H1 (cell line): Measurements from ENCODE around the gene ZNF155. TPM values are rescaled to one million over a fixed set of nuclear protein-coding genes. Genes with fewer than 3 reads are reported as not detected.

Experiments used
- CTCF ChIA-PET: fragments of 300-600 bp; sonication (Branson Sonifier 250); formaldehyde crosslinking; loops from one replicate; lab custom pipeline; 2021; ENCODE audit not compliant: partially characterized antibody; lab: Charles Lee
- POLR2A ChIA-PET: fragments of 300-600 bp; sonication (Branson Sonifier 250); formaldehyde crosslinking; loops from one replicate; lab custom pipeline; 2021; ENCODE audit warnings: inconsistent platforms; ENCODE audit not compliant: partially characterized antibody; lab: Charles Lee
- DNase-seq, 2 experiments: peaks; one replicate each; pipeline versions ENCODE4 v3.0.0 to v3.0.0-alpha.2; 2010 to 2022; ENCODE audit warnings: low spot score in 2 of 2, low read depth in 1 of 2, mixed read lengths in 1 of 2
- FAIRE-seq: peaks from 2 replicates; lab custom pipeline; 2011; peaks lifted over from hg19 to GRCh38; lab: Jason Lieb, UNC
- H2AFZ ChIP-seq: 2 replicates; pipeline ENCODE4 v1.8.1; 2012; ENCODE audit warnings: low read length, inconsistent platforms
- H2AK5ac ChIP-seq: 2 replicates; pipeline ENCODE4 v1.6.1; 2013; ENCODE audit warnings: low read depth, low read length
- H2BK120ac ChIP-seq: replicated peaks from 2 replicates; pipeline ENCODE3; 2013; ENCODE audit warnings: low read depth, low read length, inconsistent platforms
- H2BK12ac ChIP-seq: 2 replicates; pipeline ENCODE4 v1.6.1; 2013; ENCODE audit warnings: low read depth, low read length
- H2BK15ac ChIP-seq: 2 replicates; pipeline ENCODE4 v1.6.1; 2013; ENCODE audit warnings: low read length
- H2BK20ac ChIP-seq: 2 replicates; pipeline ENCODE4 v1.6.1; 2013; ENCODE audit warnings: low read length
- H2BK5ac ChIP-seq: 2 replicates; pipeline ENCODE4 v1.6.1; 2013; ENCODE audit warnings: low read depth, low read length
- H3K14ac ChIP-seq: 2 replicates; pipeline ENCODE4 v1.6.1; 2013; ENCODE audit warnings: inconsistent platforms; ENCODE audit not compliant: insufficient read length
- H3K18ac ChIP-seq: 2 replicates; pipeline ENCODE4 v1.6.1; 2013; ENCODE audit warnings: low read length; ENCODE audit errors: extremely low read depth
- H3K23ac ChIP-seq: 2 replicates; pipeline ENCODE4 v1.6.1; 2013; ENCODE audit warnings: inconsistent platforms; ENCODE audit not compliant: insufficient read length
- H3K23me2 ChIP-seq: 2 replicates; pipeline ENCODE4 v1.6.1; 2013; ENCODE audit warnings: low read depth, low read length
- H3K27ac ChIP-seq: 2 replicates; pipeline ENCODE4 v1.6.1; 2011; ENCODE audit warnings: low read depth, low read length, inconsistent platforms
- H3K27me3 ChIP-seq, 4 experiments: replicated peaks in 1 of 4; 1 replicate in 1 of 4; 2 replicates in 3 of 4; pipeline versions ENCODE4 v1.6.1 to v1.8.1; 2011 to 2013; ENCODE audit warnings: low read length in 3 of 4, mild to moderate bottlenecking in 3 of 4, inconsistent platforms in 2 of 4, mixed read lengths in 2 of 4, moderate library complexity in 1 of 4; ENCODE audit not compliant: control insufficient read depth in 3 of 4, insufficient read depth in 3 of 4; ENCODE audit errors: extremely low read depth in 1 of 4
- H3K36me3 ChIP-seq, 4 experiments: 2 replicates each; pipeline versions ENCODE4 v1.6.1 to v1.8.1; 2011 to 2013; ENCODE audit warnings: mild to moderate bottlenecking in 4 of 4, low read length in 3 of 4, moderate library complexity in 2 of 4, control low read depth in 1 of 4, inconsistent platforms in 1 of 4; ENCODE audit not compliant: insufficient read depth in 4 of 4, control insufficient read depth in 2 of 4
- H3K4ac ChIP-seq: replicated peaks from 2 replicates; pipeline ENCODE3; 2013; ENCODE audit warnings: low read length, low read depth, mixed read lengths, inconsistent platforms; ENCODE audit not compliant: insufficient read length
- H3K4me1 ChIP-seq, 4 experiments: replicated peaks in 1 of 4; 1 replicate in 1 of 4; 2 replicates in 3 of 4; pipeline versions ENCODE4 v1.6.1 to v1.8.1; 2011 to 2013; ENCODE audit warnings: low read length in 3 of 4, inconsistent platforms in 2 of 4, mixed read lengths in 1 of 4; ENCODE audit not compliant: insufficient read depth in 4 of 4, control insufficient read depth in 3 of 4
- H3K4me2 ChIP-seq, 2 experiments: 2 replicates each; pipeline versions ENCODE4 v1.6.1 to v1.8.1; 2011 to 2013; ENCODE audit warnings: low read depth in 2 of 2, low read length in 2 of 2, control low read depth in 1 of 2, inconsistent platforms in 1 of 2, mild to moderate bottlenecking in 1 of 2; ENCODE audit not compliant: insufficient read depth in 1 of 2
- H3K4me3 ChIP-seq, 4 experiments: fragments of 200-600, 300-600 bp in 1 of 4; sonication (generic), shearing (Covaris generic), sonication (Bioruptor Twin) in 1 of 4; 2 replicates each; pipeline versions ENCODE4 v1.5.1 to v1.8.1; 2011 to 2016; ENCODE audit warnings: low read length in 4 of 4, low read depth in 3 of 4, control low read depth in 2 of 4, inconsistent platforms in 2 of 4, mild to moderate bottlenecking in 2 of 4, mixed read lengths in 1 of 4, moderate library complexity in 1 of 4; ENCODE audit not compliant: insufficient read depth in 2 of 4; ENCODE audit errors: extremely low read depth in 1 of 4
- H3K56ac ChIP-seq: replicated peaks from 2 replicates; pipeline ENCODE3; 2013; ENCODE audit warnings: low read depth, mild to moderate bottlenecking, mixed read lengths, low read length, inconsistent platforms; ENCODE audit not compliant: insufficient read length
- H3K79me1 ChIP-seq: 2 replicates; pipeline ENCODE4 v1.6.1; 2013; ENCODE audit warnings: low read depth, low read length, control low read depth
- H3K79me2 ChIP-seq, 2 experiments: 2 replicates each; pipeline versions ENCODE4 v1.6.1 to v1.8.1; 2012 to 2013; ENCODE audit warnings: low read length in 2 of 2, mild to moderate bottlenecking in 2 of 2, inconsistent platforms in 1 of 2; ENCODE audit not compliant: insufficient read depth in 2 of 2, control insufficient read depth in 1 of 2
- H3K9ac ChIP-seq, 4 experiments: replicated peaks in 1 of 4; 1 replicate in 1 of 4; 2 replicates in 3 of 4; pipeline versions ENCODE4 v1.6.1 to v1.8.1; 2011 to 2013; ENCODE audit warnings: low read depth in 3 of 4, low read length in 3 of 4, control low read depth in 2 of 4, mild to moderate bottlenecking in 2 of 4, moderate library complexity in 2 of 4, inconsistent platforms in 1 of 4; ENCODE audit errors: extremely low read depth in 1 of 4
- H3K9me3 ChIP-seq, 2 experiments: 2 replicates each; pipeline versions ENCODE4 v1.6.1 to v1.8.1; 2012 to 2013; ENCODE audit warnings: mild to moderate bottlenecking in 2 of 2, moderate library complexity in 2 of 2, control low read depth in 1 of 2, inconsistent platforms in 1 of 2, low read depth in 1 of 2, low read length in 1 of 2, mixed read lengths in 1 of 2; ENCODE audit not compliant: insufficient read depth in 2 of 2
- H4K20me1 ChIP-seq, 2 experiments: replicated peaks in 1 of 2; 2 replicates each; pipeline versions ENCODE3 to v1.8.1; 2011 to 2013; ENCODE audit warnings: inconsistent platforms in 2 of 2, low read length in 2 of 2, mild to moderate bottlenecking in 1 of 2; ENCODE audit not compliant: insufficient read depth in 2 of 2, control insufficient read depth in 1 of 2
- H4K5ac ChIP-seq: 2 replicates; pipeline ENCODE4 v1.6.1; 2013; ENCODE audit warnings: low read length, low read depth, mixed read lengths, inconsistent platforms; ENCODE audit not compliant: insufficient read length
- H4K8ac ChIP-seq: 2 replicates; pipeline ENCODE4 v1.8.0; 2013; ENCODE audit warnings: mild to moderate bottlenecking, moderate library complexity, low read length, inconsistent platforms; ENCODE audit not compliant: insufficient read depth; ENCODE audit errors: extremely low read depth
- H4K91ac ChIP-seq: replicated peaks from 2 replicates; pipeline ENCODE3; 2013; ENCODE audit warnings: low read length, mixed read lengths, inconsistent platforms; ENCODE audit not compliant: insufficient read length
- ASH2L ChIP-seq: fragments of 200-600, 300-600 bp; sonication (generic); IDR thresholded peaks from one replicate; pipeline ENCODE4 v1.7.1; 2017; ENCODE audit warnings: low read length
- BCL11A ChIP-seq, 2 experiments: IDR thresholded peaks; one replicate each; pipeline ENCODE4 v1.6.1; 2011; ENCODE audit warnings: low read depth in 2 of 2, low read length in 2 of 2, mild to moderate bottlenecking in 2 of 2
- CBX8 ChIP-seq: fragments of 300-800, 300-1000 bp; sonication (generic); IDR thresholded peaks from 2 replicates; pipeline ENCODE4 v1.7.1; 2016; ENCODE audit warnings: low read depth, low read length, borderline replicate concordance
- CHD1 ChIP-seq: IDR thresholded peaks from 2 replicates; pipeline ENCODE4 v1.6.1; 2012; ENCODE audit warnings: low read depth, low read length, improper control_type of control experiment
- CHD2 ChIP-seq: IDR thresholded peaks from 2 replicates; pipeline ENCODE4 v1.6.1; 2012; ENCODE audit warnings: low read length, improper control_type of control experiment
- FOSL1 ChIP-seq: IDR thresholded peaks from 2 replicates; pipeline ENCODE4 v1.6.1; 2011; ENCODE audit warnings: mild to moderate bottlenecking, low read depth, low read length, moderate library complexity; ENCODE audit not compliant: insufficient read depth
- JUN ChIP-seq: IDR thresholded peaks from 2 replicates; pipeline ENCODE4 v1.6.1; 2011; ENCODE audit warnings: low read depth, mild to moderate bottlenecking, improper control_type of control experiment, low read length
- JUND ChIP-seq: IDR thresholded peaks from 2 replicates; pipeline ENCODE4 v1.6.1; 2011; ENCODE audit warnings: mild to moderate bottlenecking, improper control_type of control experiment, low read length
- KDM4A ChIP-seq: IDR thresholded peaks from one replicate; pipeline ENCODE4 v1.7.1; 2012; ENCODE audit warnings: low read depth, mild to moderate bottlenecking, moderate library complexity, low read length, inconsistent platforms; ENCODE audit not compliant: severe bottlenecking
- RFX5 ChIP-seq: IDR thresholded peaks from 2 replicates; pipeline ENCODE4 v1.6.1; 2011; ENCODE audit warnings: low read depth, low read length, improper control_type of control experiment, borderline replicate concordance
- SIN3A ChIP-seq, 2 experiments: IDR thresholded peaks in 1 of 2; conservative IDR thresholded peaks in 1 of 2; 2 replicates each; pipeline ENCODE4 v1.6.1; 2011 to 2012; ENCODE audit warnings: low read length in 2 of 2, improper control_type of control experiment in 1 of 2, low read depth in 1 of 2, mild to moderate bottlenecking in 1 of 2
- SIX5 ChIP-seq: IDR thresholded peaks from 2 replicates; pipeline ENCODE4 v1.6.1; 2011; ENCODE audit warnings: mild to moderate bottlenecking, low read depth, low read length
- SP4 ChIP-seq: IDR thresholded peaks from 2 replicates; pipeline ENCODE4 v1.6.1; 2012; ENCODE audit warnings: low read length, inconsistent platforms
- TAF7 ChIP-seq: optimal IDR thresholded peaks from 2 replicates; pipeline ENCODE3; 2011; ENCODE audit warnings: low read depth, mild to moderate bottlenecking, inconsistent platforms, low read length, moderate library complexity, borderline replicate concordance
- TBP ChIP-seq: IDR thresholded peaks from 2 replicates; pipeline ENCODE4 v1.6.1; 2011; ENCODE audit warnings: low read depth, low read length, improper control_type of control experiment
- TEAD4 ChIP-seq: IDR thresholded peaks from 2 replicates; pipeline ENCODE4 v1.6.1; 2012; ENCODE audit warnings: low read depth, low read length, inconsistent platforms, mixed read lengths
- ZNF274 ChIP-seq: IDR thresholded peaks from 2 replicates; pipeline ENCODE4 v1.7.0; 2012; ENCODE audit warnings: low read length, borderline replicate concordance; ENCODE audit errors: extremely low read depth
- polyA plus RNA-seq, 7 experiments: library from polyadenylated mRNA; depleted of rRNA in 3 of 7; stranded (reverse) in 5 of 7; unstranded in 2 of 7; fragments of >200 nt in 5 of 7; fragments of 200-250 nt in 2 of 7; gene quantifications; 1 replicate in 5 of 7; 2 replicates in 1 of 7; 4 replicates in 1 of 7; pipeline versions ENCODE4 v1.2.1 to v1.2.3, GENCODE V29; 2011 to 2013; ENCODE audit warnings: missing spikeins in 2 of 7, mixed read lengths in 2 of 7
- total RNA-seq: library from RNA; stranded (reverse); fragmentation: NEBNext Ultra II Directional; extraction: Animal tissue kit (Norgen Biotek cat#: 25700); gene quantifications from 2 replicates; pipeline ENCODE4 v1.2.1, GENCODE V29; 2021

Gene ZNF155
- total and polyA plus RNA-seq, 2 of the 8 experiments (the other 6 are each of a cell fraction or from before 2014, with no cell fraction given): 3.1 to 9.0 TPM

- H3K4me1 ChIP-seq: no peaks in the 10 kb centered on the region
- no peak overlapping the region for H2BK120ac ChIP-seq
- no peak overlapping the region for H2AFZ ChIP-seq
- no peaks in the 10 kb centered on the region for H4K20me1 ChIP-seq
- H3K79me1 ChIP-seq: peaks cover 4% of the 10 kb centered on the region
- ChIA-PET POLR2A (interaction anchor here (0.9 kb wide), 1 partner anchor 11 kb away, joined by 3 read pairs; no protein-coding TSS in a partner anchor), CTCF (no interaction called here)
- H3K9me3 ChIP-seq: peaks cover 3 to 17% of the 10 kb centered on the region in 2 experiments; a peak in 3 of 4 replicates
- H2BK20ac ChIP-seq: no peak overlapping the region
- DNase-seq: no peak
- no peak overlapping the region for H3K4me2 ChIP-seq
- peaks cover 0 to 4% of the 10 kb centered on the region in 2 experiments; a peak in 1 of 4 replicates for H3K79me2 ChIP-seq
- no peak overlapping the region for H2BK5ac ChIP-seq
- no peak for FAIRE-seq
- no peak overlapping the region for H3K27ac ChIP-seq
- H3K4ac ChIP-seq: no peak overlapping the region
- no peak overlapping the region for H3K9ac ChIP-seq
- no peak overlapping the region for H3K23ac ChIP-seq
- no peak overlapping the region for H3K56ac ChIP-seq
- H3K14ac ChIP-seq: no peak overlapping the region
- H4K5ac ChIP-seq: no peak overlapping the region
- H2BK15ac ChIP-seq: no peak overlapping the region
- H2BK12ac ChIP-seq: no peak overlapping the region
- H3K27me3 ChIP-seq: peaks cover 0 to 2% (median 0%) of the 10 kb centered on the region in 4 experiments; a peak in 1 of 7 replicates
- H3K36me3 ChIP-seq: no peaks in the 10 kb centered on the region
- peaks cover 4% of the 10 kb centered on the region; the same call in 1 of the 2 replicates for H3K23me2 ChIP-seq
- H3K4me3 ChIP-seq: no peak overlapping the region
- H4K8ac ChIP-seq: no peak overlapping the region
- no peak overlapping the region for H4K91ac ChIP-seq
- H2AK5ac ChIP-seq: no peak overlapping the region
- no peak overlapping the region for H3K18ac ChIP-seq
- no peak for TF ChIP-seq SP4
- no peak for TF ChIP-seq SIX5
- TF ChIP-seq CHD2: no peak
- TF ChIP-seq TEAD4: no peak
- no peak for TF ChIP-seq TAF7
- no peak for TF ChIP-seq SIN3A (conservative IDR thresholded peaks at IDR 0.05 in 1 of 2, IDR thresholded peaks at IDR 0.05 in 1 of 2; ENCODE audit: low read depth in 1 of 2, low read length in 2 of 2)
- no peak for TF ChIP-seq BCL11A (IDR thresholded peaks at IDR 0.05; ENCODE audit: low read depth in 2 of 2, low read length in 2 of 2)
- TF ChIP-seq RFX5: no peak
- TF ChIP-seq FOSL1: no peak
- TF ChIP-seq CHD1: no peak
- TF ChIP-seq ASH2L: no peak
- no peak for TF ChIP-seq JUN
- TF ChIP-seq CBX8: no peak
- TF ChIP-seq KDM4A: no peak
- TF ChIP-seq JUND: no peak
- TF ChIP-seq ZNF274: no peak
- TF ChIP-seq TBP: no peak
Observed at GRCh38 chr19:44021221-44021620, 37.2 kb downstream of the ZNF155 start.
